GM23338 (cell line): ENCODE measurements around the gene TBC1D12.

Experiments
- EZH2 ChIP-seq: fragments of 200-600 bp; sonication (generic); IDR thresholded peaks from one replicate; pipeline ENCODE4 v1.8.0; 2017; ENCODE audit warnings: antibody characterized with exemption, mild to moderate bottlenecking, low read depth; ENCODE audit not compliant: unreplicated experiment
- EZH2phosphoT487 ChIP-seq: fragments of 200-600 bp; sonication (generic); IDR thresholded peaks from one replicate; pipeline ENCODE4 v1.8.1; 2018; ENCODE audit warnings: antibody characterized with exemption; ENCODE audit not compliant: unreplicated experiment
- JUNB ChIP-seq: IDR thresholded peaks from one replicate; pipeline ENCODE4 v1.6.1; 2016; ENCODE audit warnings: antibody characterized with exemption; ENCODE audit not compliant: unreplicated experiment
- NANOG ChIP-seq: IDR thresholded peaks from 2 replicates; pipeline ENCODE4 v1.6.1; 2016; ENCODE audit warnings: antibody characterized with exemption, borderline replicate concordance
- POLR2AphosphoS5 ChIP-seq: IDR thresholded peaks from 2 replicates; pipeline ENCODE4 v1.6.1; 2016; ENCODE audit warnings: antibody characterized with exemption, low read depth
- ZNF331 ChIP-seq: fragments of 250-450 bp; sonication (Bioruptor Pico); IDR thresholded peaks from 2 replicates; pipeline ENCODE4 v1.5.0; 2020; ENCODE audit warnings: low read depth, mild to moderate bottlenecking, moderate library complexity
- TF ChIP-seq, protein P1 (sequence below), 2 experiments: fragments of 200-600 bp in 1 of 2; sonication (generic) in 1 of 2; conservative IDR thresholded peaks; 2 replicates each; pipeline versions ENCODE4 v1.5.1 to v1.6.1; 2016 to 2017; ENCODE audit warnings: antibody characterized with exemption in 2 of 2, low read depth in 2 of 2, mild to moderate bottlenecking in 2 of 2, moderate library complexity in 1 of 2
- TF ChIP-seq, protein P2 (sequence below): IDR thresholded peaks from one replicate; pipeline ENCODE4 v1.6.1; 2018; ENCODE audit warnings: antibody characterized with exemption; ENCODE audit not compliant: unreplicated experiment

DNA sequence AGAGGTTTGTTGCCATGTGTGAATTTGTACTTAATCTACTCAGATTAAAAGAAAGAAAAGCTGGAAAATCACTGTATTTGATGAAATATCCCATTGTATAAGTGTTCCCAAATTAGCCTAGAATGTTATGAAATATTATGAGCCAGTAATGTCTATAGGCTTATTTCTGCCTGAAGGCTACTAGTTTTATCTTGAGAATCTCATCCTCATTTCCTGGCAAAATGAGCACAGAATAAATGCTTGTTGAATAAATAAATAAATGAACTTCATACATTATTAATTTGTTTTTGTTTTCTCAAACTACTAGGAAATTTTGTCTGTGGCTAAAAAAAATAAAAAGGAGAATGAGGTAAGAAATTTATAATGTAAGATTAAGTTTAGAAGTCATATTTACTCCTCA, 168.7 kb downstream of the TBC1D12 start:
- TF ChIP-seq EZH2 (no peak), POLR2AphosphoS5 (no peak), EZH2phosphoT487 (no peak), NANOG (no peak), JUNB (no peak), ZNF331 (CRISPR knock-in tag) (no peak)
- TF ChIP-seq, protein P1, sequence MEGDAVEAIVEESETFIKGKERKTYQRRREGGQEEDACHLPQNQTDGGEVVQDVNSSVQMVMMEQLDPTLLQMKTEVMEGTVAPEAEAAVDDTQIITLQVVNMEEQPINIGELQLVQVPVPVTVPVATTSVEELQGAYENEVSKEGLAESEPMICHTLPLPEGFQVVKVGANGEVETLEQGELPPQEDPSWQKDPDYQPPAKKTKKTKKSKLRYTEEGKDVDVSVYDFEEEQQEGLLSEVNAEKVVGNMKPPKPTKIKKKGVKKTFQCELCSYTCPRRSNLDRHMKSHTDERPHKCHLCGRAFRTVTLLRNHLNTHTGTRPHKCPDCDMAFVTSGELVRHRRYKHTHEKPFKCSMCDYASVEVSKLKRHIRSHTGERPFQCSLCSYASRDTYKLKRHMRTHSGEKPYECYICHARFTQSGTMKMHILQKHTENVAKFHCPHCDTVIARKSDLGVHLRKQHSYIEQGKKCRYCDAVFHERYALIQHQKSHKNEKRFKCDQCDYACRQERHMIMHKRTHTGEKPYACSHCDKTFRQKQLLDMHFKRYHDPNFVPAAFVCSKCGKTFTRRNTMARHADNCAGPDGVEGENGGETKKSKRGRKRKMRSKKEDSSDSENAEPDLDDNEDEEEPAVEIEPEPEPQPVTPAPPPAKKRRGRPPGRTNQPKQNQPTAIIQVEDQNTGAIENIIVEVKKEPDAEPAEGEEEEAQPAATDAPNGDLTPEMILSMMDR (conservative IDR thresholded peaks at IDR 0.05; ENCODE audit: low read depth in 2 of 2): no peak
- TF ChIP-seq, protein P2, sequence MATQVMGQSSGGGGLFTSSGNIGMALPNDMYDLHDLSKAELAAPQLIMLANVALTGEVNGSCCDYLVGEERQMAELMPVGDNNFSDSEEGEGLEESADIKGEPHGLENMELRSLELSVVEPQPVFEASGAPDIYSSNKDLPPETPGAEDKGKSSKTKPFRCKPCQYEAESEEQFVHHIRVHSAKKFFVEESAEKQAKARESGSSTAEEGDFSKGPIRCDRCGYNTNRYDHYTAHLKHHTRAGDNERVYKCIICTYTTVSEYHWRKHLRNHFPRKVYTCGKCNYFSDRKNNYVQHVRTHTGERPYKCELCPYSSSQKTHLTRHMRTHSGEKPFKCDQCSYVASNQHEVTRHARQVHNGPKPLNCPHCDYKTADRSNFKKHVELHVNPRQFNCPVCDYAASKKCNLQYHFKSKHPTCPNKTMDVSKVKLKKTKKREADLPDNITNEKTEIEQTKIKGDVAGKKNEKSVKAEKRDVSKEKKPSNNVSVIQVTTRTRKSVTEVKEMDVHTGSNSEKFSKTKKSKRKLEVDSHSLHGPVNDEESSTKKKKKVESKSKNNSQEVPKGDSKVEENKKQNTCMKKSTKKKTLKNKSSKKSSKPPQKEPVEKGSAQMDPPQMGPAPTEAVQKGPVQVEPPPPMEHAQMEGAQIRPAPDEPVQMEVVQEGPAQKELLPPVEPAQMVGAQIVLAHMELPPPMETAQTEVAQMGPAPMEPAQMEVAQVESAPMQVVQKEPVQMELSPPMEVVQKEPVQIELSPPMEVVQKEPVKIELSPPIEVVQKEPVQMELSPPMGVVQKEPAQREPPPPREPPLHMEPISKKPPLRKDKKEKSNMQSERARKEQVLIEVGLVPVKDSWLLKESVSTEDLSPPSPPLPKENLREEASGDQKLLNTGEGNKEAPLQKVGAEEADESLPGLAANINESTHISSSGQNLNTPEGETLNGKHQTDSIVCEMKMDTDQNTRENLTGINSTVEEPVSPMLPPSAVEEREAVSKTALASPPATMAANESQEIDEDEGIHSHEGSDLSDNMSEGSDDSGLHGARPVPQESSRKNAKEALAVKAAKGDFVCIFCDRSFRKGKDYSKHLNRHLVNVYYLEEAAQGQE: no peak
